PC-3 (cell line): Measurements from ENCODE around the gene CYB5B.

Experiments used
- EZH2 ChIP-seq: fragments of 300-600 bp; sonication (generic); IDR thresholded peaks from one replicate; pipeline ENCODE4 v1.6.1; 2017; ENCODE audit warnings: antibody characterized with exemption, mild to moderate bottlenecking, low read length; ENCODE audit not compliant: unreplicated experiment
- EZH2phosphoT487 ChIP-seq: fragments of 300-600 bp; sonication (generic); IDR thresholded peaks from 2 replicates; pipeline ENCODE4 v1.6.1; 2018; ENCODE audit warnings: mild to moderate bottlenecking, antibody characterized with exemption, low read length, borderline replicate concordance
- TF ChIP-seq, protein P1 (sequence below): fragments of 300-600 bp; sonication (generic); conservative IDR thresholded peaks from 2 replicates; pipeline ENCODE4 v1.5.1; 2017; ENCODE audit warnings: antibody characterized with exemption, low read depth, mild to moderate bottlenecking, low read length

DNA sequence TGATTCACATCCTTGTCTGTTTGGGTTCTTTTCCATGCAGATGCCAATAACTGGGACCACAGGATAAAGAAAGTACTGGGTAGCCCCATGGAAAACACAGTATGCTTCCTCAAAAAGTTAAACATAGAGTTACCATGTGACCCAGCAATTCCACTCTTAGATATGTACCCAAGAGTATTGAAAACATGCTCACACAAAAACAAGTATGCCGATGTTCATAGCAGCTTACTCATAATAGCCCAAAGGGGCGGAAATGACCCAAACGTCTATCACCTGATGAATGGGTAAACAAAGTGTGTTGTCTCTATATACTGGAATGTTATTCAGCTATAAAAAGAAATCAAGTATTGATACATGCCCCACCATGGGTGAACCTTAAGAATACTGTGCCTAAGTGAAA lies 55.4 kb downstream of the CYB5B start:
- TF ChIP-seq, protein P1, sequence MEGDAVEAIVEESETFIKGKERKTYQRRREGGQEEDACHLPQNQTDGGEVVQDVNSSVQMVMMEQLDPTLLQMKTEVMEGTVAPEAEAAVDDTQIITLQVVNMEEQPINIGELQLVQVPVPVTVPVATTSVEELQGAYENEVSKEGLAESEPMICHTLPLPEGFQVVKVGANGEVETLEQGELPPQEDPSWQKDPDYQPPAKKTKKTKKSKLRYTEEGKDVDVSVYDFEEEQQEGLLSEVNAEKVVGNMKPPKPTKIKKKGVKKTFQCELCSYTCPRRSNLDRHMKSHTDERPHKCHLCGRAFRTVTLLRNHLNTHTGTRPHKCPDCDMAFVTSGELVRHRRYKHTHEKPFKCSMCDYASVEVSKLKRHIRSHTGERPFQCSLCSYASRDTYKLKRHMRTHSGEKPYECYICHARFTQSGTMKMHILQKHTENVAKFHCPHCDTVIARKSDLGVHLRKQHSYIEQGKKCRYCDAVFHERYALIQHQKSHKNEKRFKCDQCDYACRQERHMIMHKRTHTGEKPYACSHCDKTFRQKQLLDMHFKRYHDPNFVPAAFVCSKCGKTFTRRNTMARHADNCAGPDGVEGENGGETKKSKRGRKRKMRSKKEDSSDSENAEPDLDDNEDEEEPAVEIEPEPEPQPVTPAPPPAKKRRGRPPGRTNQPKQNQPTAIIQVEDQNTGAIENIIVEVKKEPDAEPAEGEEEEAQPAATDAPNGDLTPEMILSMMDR = no peak
- no peak for TF ChIP-seq EZH2
- no peak for TF ChIP-seq EZH2phosphoT487
